ENCODE data around the gene CRELD1. TPM values are rescaled to one million over a fixed set of nuclear protein-coding genes. Genes with fewer than 3 reads are reported as not detected.

CRELD1 gene
- polyA plus RNA-seq, 3 donors, result 50.6 to 72.2 (median 54.2) TPM

- no peak for DNase-seq (ENCODE audit: extremely low read depth in 1 of 11, low read depth in 9 of 11, low spot score in 4 of 11)
Observed at GRCh38 chr3:9986230-9986725, 52.6 kb downstream of the CRELD1 start.

DNA sequence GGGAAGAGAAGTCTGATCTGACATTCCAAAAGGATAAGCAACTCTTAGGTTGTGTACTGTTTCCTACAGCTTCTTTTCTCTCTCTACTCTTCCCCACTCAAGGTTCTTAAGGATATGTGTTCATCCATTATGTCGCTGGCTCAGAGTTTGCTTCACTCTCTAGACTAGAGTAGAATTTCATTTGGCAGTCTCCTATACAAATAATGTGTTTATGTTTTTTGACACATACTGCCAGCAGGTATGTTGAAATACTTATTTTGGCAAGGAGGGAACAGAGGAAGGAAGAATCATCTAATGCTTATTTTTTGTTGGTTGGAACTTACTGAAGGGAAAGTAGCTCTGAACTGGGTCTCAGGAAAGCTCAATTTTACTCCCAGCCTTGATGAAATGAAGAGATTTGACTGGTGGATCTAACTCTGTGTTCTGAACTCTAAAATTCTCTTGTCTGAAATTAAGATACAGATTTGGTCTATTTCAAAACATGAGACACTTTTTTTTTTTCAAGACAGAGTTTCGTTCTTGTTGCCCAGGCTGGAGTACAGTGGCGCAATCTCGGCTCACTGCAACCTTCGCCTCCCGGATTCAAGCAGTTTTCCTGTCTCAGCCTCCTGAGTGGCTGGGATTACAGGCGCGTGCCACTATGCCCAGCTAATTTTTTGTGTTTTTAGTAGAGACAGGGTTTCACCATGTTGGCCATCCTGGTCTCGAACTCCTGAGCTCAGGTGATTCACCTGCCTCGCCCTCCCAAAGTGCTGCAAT is 60.6 kb downstream of the CRELD1 start:
- DNase-seq (ENCODE audit: extremely low read depth in 1 of 11, low read depth in 9 of 11, low spot score in 4 of 11), result no peak

Other genes starting within 250 kb of the CRELD1 start
- under 1 TPM in 1 of 3 donors, not detected in 2; 0.29 TPM for gene CPNE9, start 230.0 kb upstream of the CRELD1 start, polyA plus RNA-seq (ENCODE audit: insufficient read length in 3 of 3)
- 10 to 100 TPM; 17.8 to 21.3 (median 20.0) TPM for gene BRPF1, start 202.1 kb upstream of the CRELD1 start, polyA plus RNA-seq (ENCODE audit: insufficient read length in 3 of 3)
- gene OGG1, start 183.9 kb upstream of the CRELD1 start, polyA plus RNA-seq (ENCODE audit: insufficient read length in 3 of 3), result 10 to 100 TPM; 57.5 to 77.5 (median 59.4) TPM
- gene CAMK1, start 163.9 kb upstream of the CRELD1 start, polyA plus RNA-seq (ENCODE audit: insufficient read length in 3 of 3), result 10 to 100 TPM; 16.0 to 22.6 (median 18.7) TPM
- gene TADA3, start 141.4 kb upstream of the CRELD1 start, polyA plus RNA-seq (ENCODE audit: insufficient read length in 3 of 3), result 10 to 100 TPM; 58.2 to 73.4 (median 71.1) TPM
- 100 to 1,000 TPM; 113 to 145 (median 141) TPM for gene ARPC4, start 140.8 kb upstream of the CRELD1 start, polyA plus RNA-seq (ENCODE audit: insufficient read length in 3 of 3)
- gene TTLL3, start 123.6 kb upstream of the CRELD1 start, polyA plus RNA-seq (ENCODE audit: insufficient read length in 3 of 3), result 10 to 100 TPM; 44.0 to 92.7 (median 47.5) TPM
- 10 to 100 TPM; 29.9 to 36.6 (median 34.9) TPM for gene RPUSD3, start 89.8 kb upstream of the CRELD1 start, polyA plus RNA-seq (ENCODE audit: insufficient read length in 3 of 3)
- gene CIDEC, start 53.6 kb upstream of the CRELD1 start, polyA plus RNA-seq (ENCODE audit: insufficient read length in 3 of 3), result under 1 TPM; 0.13 to 0.30 (median 0.17) TPM
- gene JAGN1, start 43.2 kb upstream of the CRELD1 start, polyA plus RNA-seq (ENCODE audit: insufficient read length in 3 of 3), result 10 to 100 TPM; 40.4 to 47.0 (median 46.5) TPM
- gene IL17RE, start 31.0 kb upstream of the CRELD1 start, polyA plus RNA-seq (ENCODE audit: insufficient read length in 3 of 3), result 10 to 100 TPM in 1 of 3 donors, 1 to 10 TPM in 2; 8.9 to 14.5 (median 10.0) TPM
- gene IL17RC, start 16.7 kb upstream of the CRELD1 start, polyA plus RNA-seq (ENCODE audit: insufficient read length in 3 of 3), result 10 to 100 TPM; 30.9 to 42.3 (median 39.6) TPM
- gene PRRT3, start 18.6 kb downstream of the CRELD1 start, polyA plus RNA-seq (ENCODE audit: insufficient read length in 3 of 3), result 1 to 10 TPM; 3.7 to 4.8 (median 4.2) TPM
- gene EMC3, start 53.0 kb downstream of the CRELD1 start, polyA plus RNA-seq (ENCODE audit: insufficient read length in 3 of 3), result 10 to 100 TPM; 79.3 to 94.2 (median 91.4) TPM
- 10 to 100 TPM; 20.7 to 24.8 (median 22.6) TPM for gene FANCD2, start 92.6 kb downstream of the CRELD1 start, polyA plus RNA-seq (ENCODE audit: insufficient read length in 3 of 3)
- gene FANCD2OS, start 174.4 kb downstream of the CRELD1 start, polyA plus RNA-seq (ENCODE audit: insufficient read length in 3 of 3), result under 1 TPM in 1 of 3 donors, not detected in 2; 0.47 TPM
- 100 to 1,000 TPM; 178 to 213 (median 211) TPM for gene BRK1, start 181.8 kb downstream of the CRELD1 start, polyA plus RNA-seq (ENCODE audit: insufficient read length in 3 of 3)
- gene VHL, start 207.9 kb downstream of the CRELD1 start, polyA plus RNA-seq (ENCODE audit: insufficient read length in 3 of 3), result 10 to 100 TPM; 80.2 to 86.3 (median 85.1) TPM
- gene IRAK2, start 231.1 kb downstream of the CRELD1 start, polyA plus RNA-seq (ENCODE audit: insufficient read length in 3 of 3), result under 1 TPM; 0.61 to 0.76 (median 0.70) TPM